Esophagus squamous epithelium (tissue), 5 donors: ENCODE measurements around the gene STARD5. TPM values are rescaled to one million over a fixed set of nuclear protein-coding genes. Genes with fewer than 3 reads are reported as not detected.

Experiments used
- DNase-seq: peaks from one replicate; lab custom pipeline; 2025; lab: John Stamatoyannopoulos, UW
- H3K27ac ChIP-seq, 4 donors: fragments of 200-600 bp; sonication (generic); one replicate each; pipeline ENCODE4 v1.5.1; 2016 to 2019; ENCODE audit warnings: mild to moderate bottlenecking in 1 of 4
- H3K27me3 ChIP-seq, 4 donors: fragments of 200-600 bp; sonication (generic); 1 replicate in 3 of 4; 2 replicates in 1 of 4; pipeline versions ENCODE4 v1.5.1 to v1.6.0; 2017 to 2021; ENCODE audit warnings: antibody characterized with exemption in 1 of 4
- H3K36me3 ChIP-seq, 3 donors: fragments of 200-600 bp; sonication (generic); one replicate each; pipeline ENCODE4 v1.5.1; 2016 to 2019
- H3K4me1 ChIP-seq, 3 donors: fragments of 200-600 bp; sonication (generic); one replicate each; pipeline ENCODE4 v1.5.1; 2017 to 2019
- H3K4me3 ChIP-seq, 4 donors: fragments of 200-600 bp; sonication (generic); 1 replicate in 3 of 4; 2 replicates in 1 of 4; pipeline ENCODE4 v1.5.1; 2016 to 2019; ENCODE audit warnings: mild to moderate bottlenecking in 2 of 4, moderate library complexity in 1 of 4
- H3K9me3 ChIP-seq, 3 donors: fragments of 200-600 bp; sonication (generic); one replicate each; pipeline ENCODE4 v1.5.1; 2016 to 2019
- POLR2A ChIP-seq, 4 donors: fragments of 450-650 bp; IDR thresholded peaks; one replicate each; pipeline ENCODE4 v1.6.1; 2017; ENCODE audit warnings: antibody characterized with exemption in 4 of 4, mild to moderate bottlenecking in 4 of 4, moderate library complexity in 3 of 4
- WGBS, 2 donors: methylation state at CpG; one replicate each; pipeline ENCODE4 v1.1.5; 2018; 5-methylcytosine and 5-hydroxymethylcytosine counted together
- intact Hi-C: fragments of 100-400 bp; cut with DNase I; formaldehyde crosslinking; loops from one replicate; pipeline ENCODE4 v1.15.0; 2022
- total RNA-seq, 4 donors: library from RNA; depleted of rRNA; stranded (reverse); fragments of >200 nt; gene quantifications; one replicate each; pipeline ENCODE4 v1.1.0, GENCODE V29; 2016
- TF ChIP-seq, protein P1 (sequence below), 6 experiments: fragments of 450-650 bp in 4 of 6; fragments of 200-600 bp in 2 of 6; sonication (generic) in 2 of 6; IDR thresholded peaks; one replicate each; pipeline ENCODE4 v1.5.1; 2016 to 2019; ENCODE audit warnings: antibody characterized with exemption in 6 of 6, mild to moderate bottlenecking in 4 of 6, moderate library complexity in 4 of 6
- donor health status: DM: yes; HTN: yes; CAD: no.

The STARD5 gene
- total RNA-seq, 4 donors from 2014 or later, result 14.9 to 21.2 (median 17.5) TPM

DNA sequence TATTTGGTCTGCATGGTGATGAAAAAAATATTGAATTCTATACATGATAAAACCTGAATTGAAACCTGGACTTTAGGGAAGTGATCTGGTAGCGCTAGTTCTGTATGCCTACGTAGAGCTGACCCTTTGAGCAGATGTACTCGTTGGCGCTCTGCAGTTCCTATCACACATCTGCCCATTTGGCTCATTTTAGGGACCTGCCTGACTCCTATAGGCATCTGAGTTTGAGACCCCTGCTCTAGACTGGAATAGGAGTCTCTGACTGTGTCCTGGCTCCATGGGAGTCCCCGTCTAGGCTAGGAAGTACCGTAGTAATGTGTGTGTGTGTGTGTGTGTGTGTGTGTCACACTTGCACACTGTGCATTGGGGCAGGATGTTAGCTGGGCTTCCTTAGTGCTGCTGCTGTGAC lies 21.2 kb downstream of the STARD5 start:
- peaks cover 0 to 61% (median 3%) of the 10 kb centered on the region in 3 donors for H3K36me3 ChIP-seq
- intact Hi-C loops, result no loop called here
- peak overlapping the region in 3 of 4 donors; percentile 67 to 81 (median 71) for H3K27ac ChIP-seq

DNA sequence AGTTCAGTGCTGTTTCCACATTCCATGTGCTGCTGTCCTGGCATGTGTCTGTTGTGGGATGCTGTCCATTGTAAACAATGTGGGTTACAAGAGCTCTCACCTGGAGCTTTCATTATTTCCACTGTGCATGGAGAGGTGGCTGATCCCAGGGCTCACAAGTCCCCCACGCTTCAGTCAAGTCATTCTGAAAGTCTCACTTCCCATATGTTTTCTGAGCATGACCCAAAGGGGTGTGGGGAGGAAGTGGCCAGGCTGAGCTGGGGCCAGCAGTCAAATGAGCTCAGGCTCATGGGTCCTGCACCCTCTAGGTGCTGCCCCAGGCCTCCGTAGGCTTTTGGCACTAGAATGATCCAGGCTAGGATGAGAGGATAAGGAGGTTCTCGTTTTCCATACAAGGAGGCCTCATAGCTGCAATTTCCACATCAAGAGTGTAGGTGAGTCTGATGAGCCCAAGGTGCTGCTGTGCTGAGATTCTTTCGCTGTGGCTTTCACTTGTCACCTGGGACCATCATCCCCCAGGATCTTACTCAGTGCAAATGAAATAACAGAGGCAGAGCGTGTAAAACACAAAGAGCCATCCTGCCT lies 22.0 kb downstream of the STARD5 start:
- intact Hi-C loops, result no loop called here
- peak overlapping the region in 3 of 4 donors; percentile 17 to 81 (median 67) for H3K27ac ChIP-seq
- H3K4me3 ChIP-seq, result peak overlapping the region in 2 of 4 donors; percentile 7 to 23
- H3K9me3 ChIP-seq, result no peaks in the 10 kb centered on the region
- TF ChIP-seq POLR2A (IDR thresholded peaks at IDR 0.05), result no peak
- TF ChIP-seq, protein P1, sequence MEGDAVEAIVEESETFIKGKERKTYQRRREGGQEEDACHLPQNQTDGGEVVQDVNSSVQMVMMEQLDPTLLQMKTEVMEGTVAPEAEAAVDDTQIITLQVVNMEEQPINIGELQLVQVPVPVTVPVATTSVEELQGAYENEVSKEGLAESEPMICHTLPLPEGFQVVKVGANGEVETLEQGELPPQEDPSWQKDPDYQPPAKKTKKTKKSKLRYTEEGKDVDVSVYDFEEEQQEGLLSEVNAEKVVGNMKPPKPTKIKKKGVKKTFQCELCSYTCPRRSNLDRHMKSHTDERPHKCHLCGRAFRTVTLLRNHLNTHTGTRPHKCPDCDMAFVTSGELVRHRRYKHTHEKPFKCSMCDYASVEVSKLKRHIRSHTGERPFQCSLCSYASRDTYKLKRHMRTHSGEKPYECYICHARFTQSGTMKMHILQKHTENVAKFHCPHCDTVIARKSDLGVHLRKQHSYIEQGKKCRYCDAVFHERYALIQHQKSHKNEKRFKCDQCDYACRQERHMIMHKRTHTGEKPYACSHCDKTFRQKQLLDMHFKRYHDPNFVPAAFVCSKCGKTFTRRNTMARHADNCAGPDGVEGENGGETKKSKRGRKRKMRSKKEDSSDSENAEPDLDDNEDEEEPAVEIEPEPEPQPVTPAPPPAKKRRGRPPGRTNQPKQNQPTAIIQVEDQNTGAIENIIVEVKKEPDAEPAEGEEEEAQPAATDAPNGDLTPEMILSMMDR (IDR thresholded peaks at IDR 0.05), result no peak
- 61 to 71% methylated on average over 3 to 4 of the region's 5 CpGs for WGBS, 2 donors
- peaks cover 0 to 53% (median under 1%) of the 10 kb centered on the region in 3 donors for H3K36me3 ChIP-seq
- peaks cover 18 to 82% (median 28%) of the 10 kb centered on the region in 3 donors for H3K4me1 ChIP-seq
- H3K27me3 ChIP-seq, result no peaks in the 10 kb centered on the region
- no peak for DNase-seq

More for the DNA sequence above, 21.2 kb downstream of the STARD5 start:
- no peak for DNase-seq
- TF ChIP-seq POLR2A (IDR thresholded peaks at IDR 0.05), result no peak
- H3K9me3 ChIP-seq, result no peaks in the 10 kb centered on the region
- 55 to 95% methylated on average over 4 to 6 of the region's 6 CpGs for WGBS, 2 donors
- H3K27me3 ChIP-seq, result no peaks in the 10 kb centered on the region
- no peak overlapping the region for H3K4me3 ChIP-seq
- H3K4me1 ChIP-seq, result peaks cover 18 to 74% (median 20%) of the 10 kb centered on the region in 3 donors

DNA sequence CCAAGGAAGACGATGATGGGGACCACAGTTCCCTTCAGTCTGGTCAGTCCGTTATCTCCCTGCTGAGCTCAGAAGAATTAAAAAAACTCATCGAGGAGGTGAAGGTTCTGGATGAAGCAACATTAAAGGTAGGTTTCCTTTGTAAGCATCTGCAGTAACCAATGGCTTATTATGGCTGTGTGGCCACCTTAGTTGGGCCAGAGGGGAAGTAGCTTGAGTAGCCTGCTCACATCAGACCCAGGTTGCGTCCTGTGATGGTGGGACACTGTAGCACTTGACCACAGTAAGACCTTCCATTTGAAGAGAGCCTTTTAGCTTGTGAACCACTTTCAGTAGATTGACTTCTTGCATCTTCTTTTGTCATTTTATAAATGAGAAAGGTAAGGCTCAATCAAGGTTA lies 22.6 kb downstream of the STARD5 start:
- DNase-seq, result no peak
- Histone ChIP-seq H3K27me3 (no peaks in the 10 kb centered on the region), H3K9me3 (no peaks in the 10 kb centered on the region), H3K4me3 (peak overlapping the region in 2 of 4 donors; percentile 23 to 43), H3K4me1 (peaks cover 18 to 83% (median 30%) of the 10 kb centered on the region in 3 donors), H3K36me3 (peaks cover 0 to 48% (median 0%) of the 10 kb centered on the region in 3 donors), H3K27ac (peak overlapping the region in 2 of 4 donors; percentile 3 to 49)
- intact Hi-C loops, result no loop called here
- WGBS, 2 donors, result 65 to 87% methylated on average over 4 of the region's 4 CpGs
- TF ChIP-seq POLR2A (IDR thresholded peaks at IDR 0.05), result no peak
- TF ChIP-seq, protein P1 (IDR thresholded peaks at IDR 0.05), result no peak

DNA sequence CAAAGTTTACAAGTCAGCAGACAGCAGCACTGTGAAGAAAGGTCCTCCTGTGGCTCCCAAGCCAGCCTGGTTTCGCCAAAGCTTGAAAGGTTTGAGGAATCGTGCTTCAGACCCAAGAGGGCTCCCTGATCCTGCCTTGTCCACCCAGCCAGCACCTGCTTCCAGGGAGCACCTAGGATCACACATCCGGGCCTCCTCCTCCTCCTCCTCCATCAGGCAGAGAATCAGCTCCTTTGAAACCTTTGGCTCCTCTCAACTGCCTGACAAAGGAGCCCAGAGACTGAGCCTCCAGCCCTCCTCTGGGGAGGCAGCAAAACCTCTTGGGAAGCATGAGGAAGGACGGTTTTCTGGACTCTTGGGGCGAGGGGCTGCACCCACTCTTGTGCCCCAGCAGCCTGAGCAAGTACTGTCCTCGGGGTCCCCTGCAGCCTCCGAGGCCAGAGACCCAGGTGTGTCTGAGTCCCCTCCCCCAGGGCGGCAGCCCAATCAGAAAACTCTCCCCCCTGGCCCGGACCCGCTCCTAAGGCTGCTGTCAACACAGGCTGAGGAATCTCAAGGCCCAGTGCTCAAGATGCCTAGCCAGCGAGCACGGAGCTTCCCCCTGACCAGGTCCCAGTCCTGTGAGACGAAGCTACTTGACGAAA lies 24.2 kb downstream of the STARD5 start:
- Histone ChIP-seq H3K36me3 (peaks cover 0 to 38% (median 0%) of the 10 kb centered on the region in 3 donors), H3K4me3 (peak overlapping the region in 3 of 4 donors; percentile 2 to 58 (median 43)), H3K9me3 (no peaks in the 10 kb centered on the region), H3K27ac (peak overlapping the region in 1 of 4 donors; percentile 22), H3K27me3 (no peaks in the 10 kb centered on the region), H3K4me1 (peaks cover 17 to 83% (median 42%) of the 10 kb centered on the region in 3 donors)
- intact Hi-C loops, result no loop called here
- 79 to 100% methylated on average over 3 to 5 of the region's 14 CpGs for WGBS, 2 donors
- DNase-seq, result no peak
- TF ChIP-seq, protein P1 (IDR thresholded peaks at IDR 0.05), result no peak
- TF ChIP-seq POLR2A (IDR thresholded peaks at IDR 0.05), result peak in 1 of 4 donors; percentile 19

DNA sequence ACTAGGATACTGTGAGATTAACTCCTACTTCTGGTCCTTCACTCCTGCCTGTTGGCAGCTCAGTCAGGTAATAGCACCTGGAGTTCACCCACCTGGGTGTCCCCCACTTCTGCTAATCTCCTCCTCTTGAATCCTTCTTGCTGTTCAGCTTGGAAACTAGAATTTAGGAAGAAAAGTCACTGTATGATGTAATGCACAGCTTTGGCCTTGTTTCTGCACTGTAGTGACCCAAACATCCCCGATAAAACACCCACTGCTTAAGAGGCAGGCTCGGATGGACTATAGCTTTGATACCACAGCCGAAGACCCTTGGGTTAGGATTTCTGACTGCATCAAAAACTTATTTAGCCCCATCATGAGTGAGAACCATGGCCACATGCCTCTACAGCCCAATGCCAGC lies 24.8 kb downstream of the STARD5 start:
- no peaks in the 10 kb centered on the region for H3K27me3 ChIP-seq
- TF ChIP-seq, protein P1 (IDR thresholded peaks at IDR 0.05), result no peak
- TF ChIP-seq POLR2A (IDR thresholded peaks at IDR 0.05), result no peak
- peaks cover 11 to 83% (median 36%) of the 10 kb centered on the region in 3 donors for H3K4me1 ChIP-seq
- H3K27ac ChIP-seq, result peak overlapping the region in 3 of 4 donors; percentile 8 to 80 (median 11)
- DNase-seq, result no peak
- no peaks in the 10 kb centered on the region for H3K9me3 ChIP-seq
- WGBS, 2 donors, result 70 to 93% methylated on average over 2 to 3 of the region's 3 CpGs
- peaks cover 0 to 38% (median 0%) of the 10 kb centered on the region in 3 donors for H3K36me3 ChIP-seq
- intact Hi-C loops, result no loop called here
- H3K4me3 ChIP-seq, result peak overlapping the region in 2 of 4 donors; percentile 43 to 58
